GM21737 (cell line): Measurements from ENCODE around the gene ERMN.

Experiments used
- ATAC-seq: cut with Tn5 transposase; IDR thresholded peaks from one replicate; pipeline ENCODE4 v1.9.1; 2021; ENCODE audit warnings: mild to moderate bottlenecking, moderate library complexity; ENCODE audit not compliant: unreplicated experiment

Gene ERMN

GRCh38 chr2:157333304-157334047 lies 7.9 kb upstream of the ERMN start:
- ATAC-seq: no peak

GRCh38 chr2:157329524-157329923 lies 3.9 kb upstream of the ERMN start:
- no peak for ATAC-seq

GRCh38 chr2:157327621-157328500 lies 2.2 kb upstream of the ERMN start:
- peak; percentile 97 for ATAC-seq

- ATAC-seq: peak; percentile 21
Measured at GRCh38 chr2:157327200-157327599, 1.6 kb upstream of the ERMN start.

- ATAC-seq: no peak
Measured at GRCh38 chr2:157326698-157327097, 1.1 kb upstream of the ERMN start.

GRCh38 chr2:157324331-157324843 lies 1.2 kb downstream of the ERMN start:
- no peak for ATAC-seq

- ATAC-seq: no peak
Measured at GRCh38 chr2:157322432-157322831, 3.2 kb downstream of the ERMN start.

GRCh38 chr2:157321466-157321865 lies 4.2 kb downstream of the ERMN start:
- ATAC-seq: no peak

- ATAC-seq: no peak
Measured at GRCh38 chr2:157320409-157320808, 5.2 kb downstream of the ERMN start.

- ATAC-seq: no peak
Measured at GRCh38 chr2:157319795-157320194, 5.8 kb downstream of the ERMN start.

- ATAC-seq: no peak
Measured at GRCh38 chr2:157318884-157319283, 6.7 kb downstream of the ERMN start.

- ATAC-seq: no peak
Measured at GRCh38 chr2:157315901-157316300, 9.7 kb downstream of the ERMN start.

GRCh38 chr2:157312866-157313486 lies 12.6 kb downstream of the ERMN start:
- peak; percentile 43 for ATAC-seq

GRCh38 chr2:157311706-157312105 lies 13.9 kb downstream of the ERMN start:
- ATAC-seq: no peak

GRCh38 chr2:157309878-157310277 lies 15.7 kb downstream of the ERMN start:
- ATAC-seq: no peak

GRCh38 chr2:157307021-157307420 lies 18.6 kb downstream of the ERMN start:
- no peak for ATAC-seq

GRCh38 chr2:157305723-157306110 lies 19.9 kb downstream of the ERMN start:
- ATAC-seq: no peak

- no peak for ATAC-seq
Measured at GRCh38 chr2:157304811-157305722, 20.6 kb downstream of the ERMN start.

- no peak for ATAC-seq
Measured at GRCh38 chr2:157303612-157304011, 22.0 kb downstream of the ERMN start.

GRCh38 chr2:157302492-157303099 lies 23.0 kb downstream of the ERMN start:
- peak; percentile 55 for ATAC-seq
